Common myeloid progenitor, CD34-positive (primary cell): ENCODE data around the gene UPF2.
A peak's percentile ranks its signal among the peaks of the same experiment; 100 is the strongest.
"Not testable (repeated sequence)": the region's sequence is repeated elsewhere in the genome, so short reads cannot be mapped to it uniquely, and the experiment has no call there.

Experiments used
- CTCF ChIA-PET: fragments of 350-600 bp; sonication (Branson Sonifier 250); formaldehyde crosslinking; loops from one replicate; lab custom pipeline; 2021; ENCODE audit warnings: antibody characterized with exemption; lab: Charles Lee
- POLR2A ChIA-PET: fragments of 350-600 bp; sonication (Branson Sonifier 250); formaldehyde crosslinking; loops from one replicate; lab custom pipeline; 2021; ENCODE audit warnings: antibody characterized with exemption; lab: Charles Lee
- DNase-seq, 3 donors: peaks; one replicate each; pipeline versions ENCODE4 v3.0.0 to v3.0.0-alpha.2; 2013
- H3K27ac ChIP-seq, 2 experiments: 1 replicate in 1 of 2; 2 replicates in 1 of 2; pipeline ENCODE4 v1.7.0; 2013; ENCODE audit warnings: inconsistent platforms in 2 of 2, low read length in 2 of 2, mild to moderate bottlenecking in 2 of 2, low read depth in 1 of 2, moderate library complexity in 1 of 2; ENCODE audit not compliant: severe bottlenecking in 2 of 2, insufficient read depth in 1 of 2, poor library complexity in 1 of 2
- H3K27me3 ChIP-seq, 5 experiments: replicated peaks in 2 of 5; 1 replicate in 3 of 5; 2 replicates in 2 of 5; pipeline versions ENCODE4 v1.6.1 to v1.7.0; 2013; ENCODE audit warnings: low read length in 4 of 5, mild to moderate bottlenecking in 2 of 5, moderate library complexity in 2 of 5, inconsistent platforms in 1 of 5; ENCODE audit not compliant: insufficient read depth in 5 of 5, control insufficient read depth in 4 of 5
- H3K36me3 ChIP-seq, 4 experiments: 1 replicate in 2 of 4; 2 replicates in 2 of 4; pipeline versions ENCODE4 v1.6.1 to v1.7.0; 2013; ENCODE audit warnings: low read length in 3 of 4, control low read depth in 1 of 4, mild to moderate bottlenecking in 1 of 4; ENCODE audit not compliant: control insufficient read depth in 4 of 4, insufficient read depth in 4 of 4
- H3K4me1 ChIP-seq, 4 experiments: 1 replicate in 3 of 4; 2 replicates in 1 of 4; pipeline versions ENCODE4 v1.6.1 to v1.7.1; 2013; ENCODE audit warnings: low read length in 3 of 4, mild to moderate bottlenecking in 3 of 4, control low read depth in 1 of 4, inconsistent platforms in 1 of 4, moderate library complexity in 1 of 4; ENCODE audit not compliant: control insufficient read depth in 4 of 4, insufficient read depth in 4 of 4; ENCODE audit errors: control extremely low read depth in 1 of 4
- H3K4me3 ChIP-seq, 7 experiments: 1 replicate in 4 of 7; 2 replicates in 3 of 7; pipeline versions ENCODE4 v1.5.1 to v1.7.0; 2013; ENCODE audit warnings: mild to moderate bottlenecking in 7 of 7, low read length in 6 of 7, moderate library complexity in 6 of 7, inconsistent platforms in 2 of 7, low read depth in 2 of 7, control low read depth in 1 of 7; ENCODE audit not compliant: insufficient read depth in 4 of 7, control insufficient read depth in 1 of 7; ENCODE audit errors: extremely low read depth in 1 of 7
- H3K9me3 ChIP-seq, 5 experiments: 1 replicate in 4 of 5; 2 replicates in 1 of 5; pipeline versions ENCODE4 v1.6.1 to v1.7.1; 2013; ENCODE audit warnings: low read length in 4 of 5, mild to moderate bottlenecking in 2 of 5, inconsistent platforms in 1 of 5, low read depth in 1 of 5, moderate library complexity in 1 of 5; ENCODE audit not compliant: control insufficient read depth in 4 of 5, insufficient read depth in 2 of 5; ENCODE audit errors: control extremely low read depth in 1 of 5
- WGBS: methylation state at CpG from one replicate; pipeline ENCODE4 v1.1.5; 2013; ENCODE audit not compliant: insufficient coverage; 5-methylcytosine and 5-hydroxymethylcytosine counted together

UPF2 gene

GRCh38 chr10:11982253-11982652, 60.4 kb downstream of the UPF2 start:
- no peak for DNase-seq
- peaks cover 0 to 5% (median 2%) of the 10 kb centered on the region in 4 experiments for H3K4me1 ChIP-seq
- ChIA-PET POLR2A (no interaction called here), CTCF (interaction anchor here (1.2 to 3.3 kb wide), 3 partner anchors 8 to 200 kb away, joined by 4 to 13 read pairs (median 5); no protein-coding TSS in a partner anchor)
- peaks cover 17 to 47% (median 30%) of the 10 kb centered on the region in 4 experiments for H3K36me3 ChIP-seq
- no peak overlapping the region for H3K4me3 ChIP-seq
- H3K27ac ChIP-seq = no peak overlapping the region
- no peaks in the 10 kb centered on the region for H3K9me3 ChIP-seq
- no peaks in the 10 kb centered on the region for H3K27me3 ChIP-seq
- 100% methylated on average over 2 of the region's 3 CpGs for WGBS

GRCh38 chr10:11975795-11976194, 66.8 kb downstream of the UPF2 start:
- Histone ChIP-seq H3K9me3 (no peaks in the 10 kb centered on the region), H3K4me3 (no peak overlapping the region), H3K27me3 (no peaks in the 10 kb centered on the region), H3K27ac (no peak overlapping the region), H3K36me3 (peaks cover 14 to 39% (median 29%) of the 10 kb centered on the region in 4 experiments), H3K4me1 (no peaks in the 10 kb centered on the region)
- ChIA-PET CTCF (interaction anchor here (1.0 kb wide), 1 partner anchor 9 kb away, joined by 4 read pairs; no protein-coding TSS in a partner anchor), POLR2A (no interaction called here)
- DNase-seq = no peak
- 94% methylated on average over 2 of the region's 5 CpGs for WGBS

DNA sequence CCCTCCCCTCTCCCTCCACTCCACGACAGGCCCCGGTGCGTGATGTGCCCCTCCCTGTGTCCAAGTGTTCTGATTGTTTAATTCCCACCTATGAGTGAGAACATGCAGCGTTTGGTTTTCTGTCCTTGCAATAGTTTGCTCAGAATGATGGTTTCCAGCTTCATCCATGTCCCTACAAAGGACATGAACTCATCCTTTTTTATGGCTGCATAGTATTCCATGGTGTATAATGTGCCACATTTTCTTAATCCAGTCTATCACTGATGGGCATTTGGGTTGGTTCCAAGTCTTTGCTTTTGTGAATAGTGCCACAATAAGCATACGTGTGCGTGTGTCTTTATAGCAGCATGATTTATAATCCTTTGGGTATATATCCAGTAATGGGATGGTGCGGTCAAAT, 70.1 kb downstream of the UPF2 start:
- peaks cover 4 to 29% (median 21%) of the 10 kb centered on the region in 4 experiments for H3K36me3 ChIP-seq
- DNase-seq, H3K27me3 ChIP-seq, H3K4me1 ChIP-seq, H3K27ac ChIP-seq, H3K4me3 ChIP-seq, POLR2A ChIA-PET, H3K9me3 ChIP-seq: not testable (repeated sequence)
- CTCF ChIA-PET = interaction anchor here (1.2 kb wide), 1 partner anchor 17 kb away, joined by 3 read pairs; no protein-coding TSS in a partner anchor
- 100% methylated on average over 1 of the region's 7 CpGs for WGBS

DNA sequence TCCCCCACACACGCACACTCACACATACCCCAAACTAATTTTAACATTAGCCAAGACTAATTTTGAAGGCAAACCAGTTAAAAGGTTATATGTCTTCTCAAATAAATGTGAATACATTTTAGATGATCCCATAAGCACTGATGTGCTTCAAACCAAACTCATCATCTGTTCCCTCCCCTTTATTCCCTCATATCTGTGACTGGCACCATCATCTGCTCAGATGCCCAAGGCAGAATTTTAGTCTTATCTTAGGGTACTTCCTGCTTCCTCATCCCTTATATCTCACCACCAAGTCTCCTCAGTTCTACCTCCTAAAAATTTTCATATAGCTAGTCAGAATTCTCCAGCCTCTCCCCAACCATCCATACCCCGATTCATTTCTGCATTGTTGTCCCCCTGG, 80.4 kb downstream of the UPF2 start:
- H3K4me3 ChIP-seq = no peak overlapping the region
- peaks cover 0 to 8% (median 4%) of the 10 kb centered on the region in 5 experiments for H3K9me3 ChIP-seq
- DNase-seq = peak in 1 of 3 donors; percentile 10
- no peaks in the 10 kb centered on the region for H3K27me3 ChIP-seq
- H3K4me1 ChIP-seq = no peaks in the 10 kb centered on the region
- H3K27ac ChIP-seq = no peak overlapping the region
- POLR2A ChIA-PET = interaction anchor here (0.6 kb wide), 1 partner anchor 415 kb away, joined by 3 read pairs; no protein-coding TSS in a partner anchor
- WGBS = 100% methylated on average over 2 of the region's 2 CpGs
- H3K36me3 ChIP-seq = peaks cover 33 to 90% (median 59%) of the 10 kb centered on the region in 4 experiments
- CTCF ChIA-PET = interaction anchor here (1.0 kb wide), 1 partner anchor 25 kb away, joined by 4 read pairs; no protein-coding TSS in a partner anchor

GRCh38 chr10:11961771-11962170, 80.8 kb downstream of the UPF2 start:
- Histone ChIP-seq H3K27me3 (no peaks in the 10 kb centered on the region), H3K36me3 (peaks cover 30 to 90% (median 57%) of the 10 kb centered on the region in 4 experiments), H3K4me3 (no peak overlapping the region), H3K4me1 (no peaks in the 10 kb centered on the region), H3K27ac (no peak overlapping the region), H3K9me3 (peaks cover 0 to 7% (median 2%) of the 10 kb centered on the region in 5 experiments)
- DNase-seq = no peak
- ChIA-PET POLR2A (no interaction called here), CTCF (interaction anchor here (0.5 to 1.5 kb wide), 3 partner anchors 25 to 36 kb away, joined by 3 to 5 read pairs (median 4); no protein-coding TSS in a partner anchor)
- 98% methylated on average over 4 of the region's 4 CpGs for WGBS

DNA sequence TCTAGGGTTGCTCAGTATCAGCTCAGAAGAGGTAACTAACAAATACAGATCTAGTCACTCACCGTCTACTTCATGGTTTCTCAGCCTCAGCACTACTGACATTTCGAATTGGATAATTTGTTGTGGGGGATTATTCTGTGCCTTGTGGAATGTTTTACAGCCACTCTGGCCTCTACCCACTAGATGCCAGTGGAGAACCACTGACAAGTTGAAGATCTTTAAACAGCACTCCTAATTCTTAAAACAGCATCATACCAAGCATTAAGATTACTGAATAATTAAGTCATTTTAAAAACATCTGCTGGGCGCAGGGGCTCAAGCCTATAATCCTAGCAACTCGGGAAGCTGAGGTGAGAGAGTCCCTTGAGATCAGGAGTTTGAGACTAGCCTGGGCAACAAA, 82.6 kb downstream of the UPF2 start:
- no peak for DNase-seq
- H3K4me1 ChIP-seq = no peaks in the 10 kb centered on the region
- no peak overlapping the region for H3K27ac ChIP-seq
- no peak overlapping the region for H3K4me3 ChIP-seq
- POLR2A ChIA-PET = interaction anchor here (0.5 to 0.7 kb wide), 2 partner anchors 161 to 183 kb away, joined by 3 to 6 read pairs; no protein-coding TSS in a partner anchor
- WGBS = no CpG with 5 or more reads among the region's 4 CpGs
- H3K36me3 ChIP-seq = peaks cover 20 to 88% (median 59%) of the 10 kb centered on the region in 4 experiments
- CTCF ChIA-PET = interaction anchor here (1.2 kb wide), 1 partner anchor 9 kb away, joined by 5 read pairs; no protein-coding TSS in a partner anchor
- no peaks in the 10 kb centered on the region for H3K9me3 ChIP-seq
- no peaks in the 10 kb centered on the region for H3K27me3 ChIP-seq

DNA sequence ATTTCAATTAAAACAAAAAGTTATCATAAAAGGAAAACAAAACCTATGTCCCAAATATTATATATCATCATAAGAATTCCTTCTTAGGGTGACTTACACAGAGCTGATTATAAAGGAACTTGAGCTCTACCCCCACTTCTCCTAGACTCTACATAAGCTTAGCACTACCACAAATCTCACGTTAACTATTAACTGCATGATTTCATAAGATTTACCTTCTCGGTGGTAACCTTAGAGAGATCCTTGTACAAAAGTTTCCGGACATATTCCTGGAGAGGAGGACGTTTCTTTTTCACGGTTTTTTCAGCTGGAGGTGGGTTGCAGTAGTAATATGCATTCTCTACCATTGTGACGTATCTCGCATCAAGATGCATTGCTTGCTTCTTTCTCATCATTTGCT, 83.7 kb downstream of the UPF2 start:
- CTCF ChIA-PET = interaction anchor here (0.5 to 0.8 kb wide), 2 partner anchors 28 to 627 kb away, joined by 3 read pairs; no protein-coding TSS in a partner anchor
- H3K27me3 ChIP-seq = no peaks in the 10 kb centered on the region
- WGBS = 100% methylated on average over 1 of the region's 7 CpGs
- H3K4me3 ChIP-seq = no peak overlapping the region
- no peak for DNase-seq
- H3K4me1 ChIP-seq = no peaks in the 10 kb centered on the region
- no peak overlapping the region for H3K27ac ChIP-seq
- H3K36me3 ChIP-seq = peaks cover 21 to 80% (median 56%) of the 10 kb centered on the region in 4 experiments
- POLR2A ChIA-PET = no interaction called here
- no peaks in the 10 kb centered on the region for H3K9me3 ChIP-seq
